Ovary (tissue), 9 donors: ENCODE results near the gene SVOPL. TPM values are rescaled to one million over a fixed set of nuclear protein-coding genes. Genes with fewer than 3 reads are reported as not detected.
A peak's percentile ranks its signal among the peaks of the same experiment; 100 is the strongest.

Source experiments
- DNase-seq, 5 donors: peaks; one replicate each; pipeline ENCODE4 v3.0.0-alpha.2; 2019 to 2020
- H3K27ac ChIP-seq, 2 donors: fragments of 200-600 bp; one replicate each; pipeline versions ENCODE4 v1.5.1 to v1.8.0; 2019 to 2022
- H3K27me3 ChIP-seq: fragments of 200-600 bp; one replicate; pipeline ENCODE4 v1.8.0; 2022
- H3K36me3 ChIP-seq: fragments of 200-600 bp; sonication (generic); one replicate; pipeline ENCODE4 v1.5.1; 2019
- H3K4me1 ChIP-seq: one replicate; pipeline ENCODE4 v1.8.1; 2013; ENCODE audit warnings: mild to moderate bottlenecking, moderate library complexity; ENCODE audit not compliant: insufficient read depth
- H3K4me3 ChIP-seq: fragments of 200-600 bp; sonication (generic); one replicate; pipeline ENCODE4 v1.5.1; 2017
- H3K9me3 ChIP-seq, 2 donors: fragments of 200-600 bp in 1 of 2; sonication (generic) in 1 of 2; one replicate each; pipeline versions ENCODE4 v1.5.1 to v1.8.1; 2013 to 2019; ENCODE audit warnings: mild to moderate bottlenecking in 1 of 2, moderate library complexity in 1 of 2
- CTCF ChIP-seq, 3 donors: fragments of 450-650 bp in 2 of 3; fragments of 200-600 bp in 1 of 3; IDR thresholded peaks; one replicate each; pipeline versions ENCODE4 v1.5.1 to v1.8.0; 2016 to 2022; ENCODE audit warnings: antibody characterized with exemption in 3 of 3, mild to moderate bottlenecking in 1 of 3
- EP300 ChIP-seq: sonication (generic); formaldehyde crosslinking; IDR thresholded peaks from one replicate; pipeline ENCODE4 v1.6.1; 2017; ENCODE audit warnings: antibody characterized with exemption
- POLR2A ChIP-seq: fragments of 450-650 bp; IDR thresholded peaks from one replicate; pipeline ENCODE4 v1.6.1; 2017; ENCODE audit warnings: antibody characterized with exemption, mild to moderate bottlenecking, moderate library complexity
- WGBS, 3 donors: extraction: QIAGEN DNeasy Blood & Tissue Kit in 1 of 3; methylation state at CpG; one replicate each; pipeline versions ENCODE4 v1.1.5 to v1.1.7; 2013 to 2017; 5-methylcytosine and 5-hydroxymethylcytosine counted together
- intact Hi-C, 4 donors: fragments of 100-400 bp; cut with DNase I; formaldehyde crosslinking; loops; one replicate each; pipeline versions ENCODE4 v1.11.0 to v1.15.1; 2022 to 2023
- polyA plus RNA-seq, 2 donors: library from polyadenylated mRNA; stranded (reverse); fragments of 200-250 nt in 1 of 2; fragments of 350-450 nt in 1 of 2; fragmentation: Illumina TruSeq in 1 of 2; extraction: RNeasy Lipid Tissue Mini Kit (QIAGEN cat#74804) in 1 of 2; gene quantifications; one replicate each; pipeline ENCODE4 v1.2.3, GENCODE V29; 2013 to 2014
- total RNA-seq, 7 donors: library from RNA; depleted of rRNA in 2 of 7; stranded (reverse); fragments of >200 nt in 2 of 7; fragmentation: NEBNext Ultra II Directional in 3 of 7; extraction: Animal tissue kit (Norgen Biotek cat#: 25700) in 3 of 7; gene quantifications; one replicate each; pipeline versions ENCODE4 v1.1.0 to v1.2.4, GENCODE V29; 2016 to 2023
- donor health status: DM: no; HTN: no; CAD: no; lungs with moderate emphysema.
- donor health status: DM: no; HTN: no; CAD: no.
- donor health status: Bipolar disorder and iron deficiency.
- donor health status: DM: yes; HTN: yes; CAD: no.
- donor health status: DM: no; HTN: no; CAD: no.
- donor health status: DM: yes; HTN: yes; CAD: no.

Gene SVOPL
- total and polyA plus RNA-seq, 9 donors = 0.08 to 1.3 (median 0.85) TPM; not detected in 1

GRCh38 chr7:138613630-138614029, 87.5 kb downstream of the SVOPL start:
- no peak overlapping the region for H3K27ac ChIP-seq

GRCh38 chr7:138610671-138611170, 90.4 kb downstream of the SVOPL start:
- peak in 4 of 5 donors; percentile 34 to 47 (median 38) for DNase-seq
- Histone ChIP-seq H3K36me3 (no peaks in the 10 kb centered on the region), H3K9me3 (no peaks in the 10 kb centered on the region), H3K4me1 (peaks cover 4% of the 10 kb centered on the region), H3K27ac (peak overlapping the region in 1 of 2 donors; percentile 51), H3K4me3 (no peak overlapping the region), H3K27me3 (no peaks in the 10 kb centered on the region)
- TF ChIP-seq CTCF (IDR thresholded peaks at IDR 0.05) = no peak
- TF ChIP-seq EP300 = no peak
- no peak for TF ChIP-seq POLR2A
- intact Hi-C loops = no loop called here
- WGBS, 3 donors = 80 to 83% (median 81%) methylated on average over 7 of the region's 7 CpGs

More at GRCh38 chr7:138613630-138614029, 87.5 kb downstream of the SVOPL start:
- H3K9me3 ChIP-seq = no peaks in the 10 kb centered on the region
- H3K27me3 ChIP-seq = no peaks in the 10 kb centered on the region
- H3K36me3 ChIP-seq = no peaks in the 10 kb centered on the region
- no peak overlapping the region for H3K4me3 ChIP-seq
- WGBS, 3 donors = 97 to 99% (median 97%) methylated on average over 2 of the region's 2 CpGs
- intact Hi-C loops = no loop called here
- H3K4me1 ChIP-seq = peaks cover 4% of the 10 kb centered on the region
- no peak for DNase-seq
- no peak for TF ChIP-seq POLR2A
- TF ChIP-seq EP300 = no peak
- TF ChIP-seq CTCF (IDR thresholded peaks at IDR 0.05) = no peak

- TF ChIP-seq POLR2A (no peak), CTCF (IDR thresholded peaks at IDR 0.05) (no peak), EP300 (no peak)
- H3K27ac ChIP-seq = no peak overlapping the region
- no peak for DNase-seq
- 64 to 71% (median 70%) methylated on average over 12 of the region's 12 CpGs for WGBS, 3 donors
- intact Hi-C loops = no loop called here
- no peaks in the 10 kb centered on the region for H3K36me3 ChIP-seq
- no peak overlapping the region for H3K4me3 ChIP-seq
- peaks cover 4% of the 10 kb centered on the region for H3K4me1 ChIP-seq
- H3K27me3 ChIP-seq = no peaks in the 10 kb centered on the region
- H3K9me3 ChIP-seq = no peaks in the 10 kb centered on the region
Measured at GRCh38 chr7:138608275-138608674, 92.9 kb downstream of the SVOPL start.

GRCh38 chr7:138607216-138608126, 93.7 kb downstream of the SVOPL start:
- TF ChIP-seq POLR2A (no peak), EP300 (no peak), CTCF (IDR thresholded peaks at IDR 0.05) (no peak)
- H3K4me3 ChIP-seq = no peak overlapping the region
- H3K9me3 ChIP-seq = no peaks in the 10 kb centered on the region
- H3K27ac ChIP-seq = no peak overlapping the region
- no peaks in the 10 kb centered on the region for H3K36me3 ChIP-seq
- no peaks in the 10 kb centered on the region for H3K27me3 ChIP-seq
- no peak for DNase-seq
- intact Hi-C loops = no loop called here
- H3K4me1 ChIP-seq = peaks cover 4% of the 10 kb centered on the region
- WGBS, 3 donors = 84 to 89% (median 86%) methylated on average over 11 of the region's 11 CpGs
